GM12875 (cell line): ENCODE measurements around the gene MRPL2.

Source experiments
- H3K4me3 ChIP-seq: one replicate; pipeline ENCODE4 v1.5.1; 2011; ENCODE audit warnings: low read depth, low read length, control low read depth
- CTCF ChIP-seq: IDR thresholded peaks from 2 replicates; pipeline ENCODE4 v1.5.1; 2011; ENCODE audit warnings: low read depth, mild to moderate bottlenecking, control low read depth, inconsistent platforms, low read length, moderate library complexity, borderline replicate concordance; ENCODE audit not compliant: insufficient read depth

Gene MRPL2

GRCh38 chr6:43020052-43020705, 39.1 kb downstream of the MRPL2 start:
- no peak overlapping the region for H3K4me3 ChIP-seq
- no peak for TF ChIP-seq CTCF

- no peak for TF ChIP-seq CTCF
- no peak overlapping the region for H3K4me3 ChIP-seq
These were observed 40.1 kb downstream of the MRPL2 start for GRCh38 chr6:43019152-43019551.

- no peak for TF ChIP-seq CTCF
- no peak overlapping the region for H3K4me3 ChIP-seq
These were observed 42.3 kb downstream of the MRPL2 start for GRCh38 chr6:43016943-43017334.

- no peak for TF ChIP-seq CTCF
- no peak overlapping the region for H3K4me3 ChIP-seq
These were observed 42.9 kb downstream of the MRPL2 start for GRCh38 chr6:43016176-43016942.

GRCh38 chr6:43014434-43014909, 44.8 kb downstream of the MRPL2 start:
- no peak for TF ChIP-seq CTCF
- H3K4me3 ChIP-seq: peak overlapping the region; percentile 48

GRCh38 chr6:43013843-43014433, 45.3 kb downstream of the MRPL2 start, which contains the start of the genes KLHDC3 and MEA1:
TSS of gene KLHDC3 (plus strand) at chr6:43014249. CDS start at chr6:43017193, 2,944 bp downstream.
TSS of gene MEA1 (minus strand) at chr6:43013946. CDS start at chr6:43013813, 133 bp downstream.
- TF ChIP-seq CTCF: no peak
- H3K4me3 ChIP-seq: peak within 1 kb of the TSS; percentile 65
